NCI-H446 treated with DMSO at 0.1 percent for 48 hours (cell line): ENCODE data around the gene DAB1.

Source experiments
- DNase-seq: peaks from one replicate; lab custom pipeline; 2025; lab: John Stamatoyannopoulos, UW

DAB1 gene

GRCh38 chr1:57218487-57219079 lies 205.3 kb downstream of the DAB1 start:
- no peak for DNase-seq

GRCh38 chr1:57217905-57218304 lies 206.0 kb downstream of the DAB1 start:
- DNase-seq: no peak

GRCh38 chr1:57214951-57215575 lies 208.8 kb downstream of the DAB1 start:
- DNase-seq: no peak

- no peak for DNase-seq
Observed at GRCh38 chr1:57210881-57211280, 213.0 kb downstream of the DAB1 start.

GRCh38 chr1:57209495-57209894 lies 214.4 kb downstream of the DAB1 start:
- DNase-seq: no peak

- no peak for DNase-seq
Observed at GRCh38 chr1:57208741-57209302, 215.0 kb downstream of the DAB1 start.

GRCh38 chr1:57206038-57206437 lies 217.8 kb downstream of the DAB1 start:
- DNase-seq: no peak

GRCh38 chr1:57204942-57205787 lies 218.7 kb downstream of the DAB1 start:
- no peak for DNase-seq

- no peak for DNase-seq
Observed at GRCh38 chr1:57204091-57204490, 219.8 kb downstream of the DAB1 start.

GRCh38 chr1:57202241-57202640 lies 221.6 kb downstream of the DAB1 start:
- DNase-seq: no peak

GRCh38 chr1:57198912-57199311 lies 224.9 kb downstream of the DAB1 start:
- no peak for DNase-seq

GRCh38 chr1:57195436-57195941 lies 228.4 kb downstream of the DAB1 start:
- DNase-seq: no peak

- DNase-seq: no peak
Observed at GRCh38 chr1:57192222-57192621, 231.6 kb downstream of the DAB1 start.

GRCh38 chr1:57190898-57191297 lies 233.0 kb downstream of the DAB1 start:
- DNase-seq: no peak

- DNase-seq: no peak
Observed at GRCh38 chr1:57188168-57188567, 235.7 kb downstream of the DAB1 start.

GRCh38 chr1:57186455-57186854 lies 237.4 kb downstream of the DAB1 start:
- DNase-seq: no peak

GRCh38 chr1:57179001-57179400 lies 244.9 kb downstream of the DAB1 start:
- no peak for DNase-seq

- no peak for DNase-seq
Observed at GRCh38 chr1:57175506-57175905, 248.4 kb downstream of the DAB1 start.

GRCh38 chr1:57172040-57172439 lies 251.8 kb downstream of the DAB1 start:
- no peak for DNase-seq

GRCh38 chr1:57167997-57168396 lies 255.9 kb downstream of the DAB1 start:
- no peak for DNase-seq

- DNase-seq: no peak
Observed at GRCh38 chr1:57165546-57165945, 258.3 kb downstream of the DAB1 start.

- DNase-seq: no peak
Observed at GRCh38 chr1:57164584-57164983, 259.3 kb downstream of the DAB1 start.

- DNase-seq: no peak
Observed at GRCh38 chr1:57163789-57164188, 260.1 kb downstream of the DAB1 start.
